T-helper 2 cell (primary cell): ENCODE results near the gene CD24.
"Not testable (repeated sequence)": the region's sequence is repeated elsewhere in the genome, so short reads cannot be mapped to it uniquely, and the experiment has no call there.

ENCODE experiments used
- DNase-seq, 5 experiments: peaks; one replicate each; pipeline versions ENCODE4 v3.0.0 to v3.0.0-alpha.2; 2012 to 2022
- total RNA-seq, 2 donors: gene quantifications; one replicate each; lab custom pipeline; 2026; lab: John Stamatoyannopoulos, UW

Gene CD24, protein sequence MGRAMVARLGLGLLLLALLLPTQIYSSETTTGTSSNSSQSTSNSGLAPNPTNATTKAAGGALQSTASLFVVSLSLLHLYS
- 0.47 to 0.94 reads per million in 2 donors for total RNA-seq

DNA sequence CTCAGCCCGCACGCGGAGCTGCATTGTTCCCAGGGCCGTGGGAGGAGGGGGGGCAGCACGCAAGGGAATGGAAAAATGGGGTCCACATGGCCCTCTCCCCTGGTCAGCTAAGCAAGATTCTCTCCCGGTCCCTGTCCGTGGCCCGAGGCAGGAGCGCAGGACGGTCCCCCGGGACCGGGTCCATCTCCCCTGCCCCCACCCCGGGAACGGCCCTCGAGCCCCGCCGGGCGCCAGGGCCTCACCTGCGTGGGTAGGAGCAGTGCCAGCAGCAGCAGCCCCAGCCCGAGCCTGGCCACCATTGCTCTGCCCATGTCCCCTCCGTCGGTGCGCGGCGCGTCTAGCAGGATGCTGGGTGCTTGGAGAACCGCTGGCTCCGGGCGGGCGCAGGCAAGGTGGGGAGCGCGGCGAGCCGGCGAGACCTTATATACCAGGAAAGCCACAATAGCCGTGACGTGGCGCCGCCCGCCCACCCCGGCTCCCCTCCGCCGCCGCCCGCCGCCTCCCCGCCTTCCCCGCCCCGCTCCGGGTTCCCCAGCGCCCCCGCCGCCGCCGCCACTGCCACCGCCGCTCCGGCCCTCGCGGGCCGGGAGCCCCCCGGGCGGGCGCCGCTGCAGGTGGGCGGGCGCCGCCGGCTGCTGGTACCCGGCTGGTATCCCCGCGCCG is at the start of gene CD24:
CD24 (minus strand) TSS at position 394 of the 663 bp plus-strand sequence; CDS start at position 311, 83 bp downstream.
- peak in 1 of 5 experiments; percentile 26 for DNase-seq

- no peak for DNase-seq
These were observed 47.1 kb upstream of the CD24 start for GRCh38 chr6:107021446-107022185.

- no peak for DNase-seq
These were observed 45.7 kb upstream of the CD24 start for GRCh38 chr6:107020239-107020638.

DNA sequence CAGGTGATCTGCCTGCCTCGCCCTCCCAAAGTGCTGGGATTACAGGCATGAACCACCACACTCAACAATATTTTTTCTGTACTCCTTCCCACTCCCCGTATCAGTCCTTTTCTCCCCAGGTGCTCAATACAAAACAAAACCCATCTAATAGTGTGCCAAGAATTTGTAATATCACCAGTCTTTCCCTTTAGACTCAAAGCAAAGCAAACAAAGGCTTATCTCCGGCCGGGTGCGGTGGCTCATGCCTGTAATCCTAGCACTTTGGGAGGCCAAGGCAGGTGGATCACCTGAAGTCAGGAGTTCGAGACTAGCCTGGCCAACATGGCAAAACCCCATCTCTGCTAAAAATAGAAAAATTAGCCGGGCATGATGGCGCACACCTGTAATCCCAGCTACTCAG is 45.1 kb upstream of the CD24 start:
- not testable (repeated sequence) for DNase-seq

GRCh38 chr6:107019047-107019446 is 44.5 kb upstream of the CD24 start:
- no peak for DNase-seq

GRCh38 chr6:107009499-107009898 is 35.0 kb upstream of the CD24 start:
- DNase-seq, result no peak

DNA sequence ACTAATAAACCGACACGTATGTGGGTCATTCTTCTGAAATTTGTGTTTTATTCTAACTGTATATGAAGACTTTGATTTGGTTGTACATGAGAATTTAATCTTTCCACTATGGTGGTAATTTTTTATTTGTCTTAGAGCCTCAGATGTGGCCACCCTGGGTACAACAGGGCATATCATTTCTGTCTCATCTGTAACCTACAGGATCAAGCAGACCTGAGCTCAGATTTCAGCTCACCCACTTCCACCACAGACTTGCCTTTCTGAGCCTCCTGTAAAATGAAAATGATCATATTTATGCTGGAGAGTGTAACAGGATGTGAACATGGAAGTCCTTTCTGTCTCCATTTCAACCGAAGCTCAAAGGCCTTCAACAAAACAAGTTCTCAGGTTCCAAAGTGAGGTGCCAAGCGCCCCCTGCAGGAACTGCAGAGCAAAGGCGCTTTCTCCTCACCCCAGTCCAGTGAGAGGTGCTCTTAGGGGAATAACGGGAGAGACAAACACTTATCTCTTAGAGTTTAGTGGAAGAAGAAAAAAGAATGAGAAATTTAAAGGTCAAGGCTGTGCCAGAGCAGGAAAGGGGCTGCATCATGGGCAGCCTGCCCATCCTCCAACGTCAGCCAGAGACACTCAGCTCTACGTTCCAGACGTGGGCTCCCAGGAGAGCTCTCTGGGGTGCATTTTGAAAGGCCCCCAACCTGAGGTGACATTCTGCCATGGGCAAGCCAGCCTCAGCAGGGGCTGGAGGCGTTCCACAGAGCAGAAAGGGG is 23.0 kb upstream of the CD24 start:
- peak in 4 of 5 experiments; percentile 12 to 76 (median 20) for DNase-seq

DNA sequence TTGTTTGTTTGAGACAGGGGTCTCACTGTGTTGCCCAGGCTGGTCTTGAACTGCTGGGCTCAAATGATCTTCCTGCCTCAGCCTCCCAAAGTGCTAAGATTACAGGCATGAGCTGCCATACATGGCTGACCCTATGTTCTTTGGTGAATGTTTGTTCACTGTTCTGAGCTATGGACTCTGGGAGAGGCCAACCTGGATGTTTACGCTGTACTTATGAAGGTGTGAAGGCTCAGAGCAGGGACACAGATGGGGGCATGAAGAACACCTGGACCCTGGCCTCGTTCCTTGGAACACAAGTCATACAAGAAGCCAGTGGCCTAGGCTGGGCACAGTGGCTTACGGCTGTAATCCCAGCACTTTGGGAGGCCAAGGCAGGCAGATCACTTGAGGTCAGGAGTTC is 21.1 kb upstream of the CD24 start:
- no peak for DNase-seq

- DNase-seq, result not testable (repeated sequence)
These were observed 15.2 kb upstream of the CD24 start for GRCh38 chr6:106989737-106990136.

DNA sequence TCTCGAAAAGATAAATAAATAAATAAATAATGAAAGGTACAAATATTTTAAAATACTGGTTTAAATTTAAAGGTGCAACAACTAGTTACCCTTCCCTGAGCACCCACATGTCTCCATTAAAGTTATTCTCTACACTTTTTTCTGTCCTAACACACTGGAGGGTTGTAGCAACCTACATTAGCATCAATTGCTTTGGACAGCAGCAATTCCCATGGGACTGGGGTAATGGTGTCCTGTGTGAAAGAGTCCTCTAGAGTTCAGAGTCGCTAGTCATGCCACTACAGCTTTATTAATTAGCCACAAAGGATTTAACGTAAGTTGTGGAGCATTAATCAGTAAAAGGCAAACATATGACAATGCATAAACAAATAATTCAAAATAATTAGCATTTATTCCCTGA is 14.1 kb upstream of the CD24 start:
- no peak for DNase-seq

GRCh38 chr6:106981926-106982325 is 7.4 kb upstream of the CD24 start:
- DNase-seq, result no peak

- DNase-seq, result no peak
These were observed 6.4 kb upstream of the CD24 start for GRCh38 chr6:106980926-106981325.

GRCh38 chr6:106979435-106979884 is 4.9 kb upstream of the CD24 start:
- DNase-seq, result peak; percentile 36 to 73 (median 66)

DNA sequence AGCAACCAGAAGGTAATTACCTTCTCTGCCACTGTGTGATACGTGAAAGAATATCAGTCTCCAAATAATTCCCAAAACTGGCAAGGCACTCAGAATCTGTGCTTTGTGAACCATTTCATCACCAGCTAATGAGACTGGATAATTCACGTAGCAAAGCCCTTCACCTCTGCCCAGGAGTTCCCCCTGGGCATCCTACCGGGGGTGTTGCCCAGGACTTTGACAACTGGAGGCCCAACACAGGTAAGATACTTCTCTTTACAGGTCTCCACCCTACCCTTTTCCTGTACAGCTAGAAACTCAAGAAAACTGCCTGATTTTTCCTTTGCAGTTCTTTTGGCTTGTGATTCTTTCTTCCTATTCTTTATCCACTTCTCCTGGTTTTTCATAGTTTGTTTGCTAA is 2.7 kb upstream of the CD24 start:
- no peak for DNase-seq

DNA sequence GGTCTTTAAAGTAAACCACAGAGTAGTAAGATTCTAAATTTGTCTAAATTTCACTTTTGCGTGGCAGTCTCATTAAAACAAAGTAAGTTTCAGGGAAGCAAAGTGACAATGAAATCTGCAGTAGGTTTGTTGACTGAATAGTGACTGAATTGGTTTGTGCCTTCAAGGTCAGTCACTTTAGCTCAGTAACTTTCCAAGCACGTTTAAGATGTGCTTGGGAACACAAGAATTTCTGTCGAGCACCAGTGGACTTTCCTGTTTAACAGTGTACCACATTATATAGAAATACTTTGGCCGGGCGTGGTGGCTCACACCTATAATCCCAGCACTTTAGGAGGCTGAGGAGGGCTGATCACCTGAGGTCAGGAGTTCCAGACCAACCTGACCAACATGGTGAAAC is 1.7 kb upstream of the CD24 start:
- no peak for DNase-seq

GRCh38 chr6:106975738-106976064 is 1.2 kb upstream of the CD24 start:
- DNase-seq, result no peak

DNA sequence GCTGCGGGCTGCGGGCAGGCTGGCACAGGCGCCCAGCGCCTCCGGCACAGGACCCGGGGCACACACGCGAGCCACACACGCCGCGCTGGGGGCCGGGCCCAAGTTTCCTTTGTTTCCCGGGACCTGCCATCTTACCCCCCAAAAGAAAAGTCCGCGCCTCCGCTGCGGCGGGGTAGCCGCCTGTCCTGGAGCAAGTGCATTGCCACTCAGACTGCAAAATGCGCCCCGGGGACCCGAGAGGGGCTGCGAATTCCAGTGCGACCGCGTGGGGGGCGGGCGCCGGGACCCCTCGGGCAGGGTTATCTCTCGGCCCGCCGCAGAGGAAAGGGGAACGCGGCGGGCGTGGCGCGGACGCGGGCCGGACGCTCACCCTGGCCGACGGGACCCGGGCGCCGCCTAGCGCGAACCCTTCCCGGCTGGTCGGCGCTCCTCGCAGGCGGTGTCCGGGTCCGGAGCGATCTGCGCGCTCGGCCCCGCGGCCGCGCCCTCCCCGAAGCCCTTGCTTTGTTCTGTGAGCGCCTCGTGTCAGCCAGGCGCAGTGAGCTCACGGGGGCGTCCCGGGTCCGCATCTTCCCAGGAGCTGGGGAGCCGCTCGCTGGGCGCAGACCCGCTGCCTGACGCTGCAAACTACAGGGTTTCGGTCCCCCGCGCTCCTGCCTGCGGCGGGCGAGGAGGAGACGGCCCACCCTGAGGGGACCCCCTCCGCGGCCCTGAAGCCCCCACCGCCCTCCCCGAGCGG is 639 bp upstream of the CD24 start:
- DNase-seq, result no peak

DNA sequence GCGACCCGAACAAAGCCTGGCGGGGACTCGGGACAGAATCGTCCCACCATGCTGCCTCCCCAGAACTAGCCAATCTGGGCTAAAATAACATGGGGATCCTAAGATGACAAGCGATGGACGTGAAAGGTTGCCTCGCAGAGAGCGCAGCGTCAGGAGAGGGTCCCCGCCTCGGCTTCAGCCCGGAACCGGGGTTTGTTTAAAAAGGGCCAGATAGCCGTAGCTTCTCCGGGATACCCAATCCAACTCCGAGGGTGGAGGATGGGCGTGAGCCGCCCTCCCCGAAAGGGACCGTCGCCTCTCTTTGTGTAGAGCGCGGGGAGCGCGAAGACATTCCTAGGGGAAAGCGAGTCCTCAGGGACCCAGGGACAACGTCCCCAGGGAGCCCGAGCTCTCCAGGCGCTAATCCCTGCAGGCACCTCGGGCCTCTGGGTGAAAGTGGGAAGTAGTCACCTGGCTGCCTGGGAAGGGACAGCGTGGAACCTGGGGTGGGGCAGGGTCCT is 643 bp downstream of the CD24 start:
- no peak for DNase-seq

DNA sequence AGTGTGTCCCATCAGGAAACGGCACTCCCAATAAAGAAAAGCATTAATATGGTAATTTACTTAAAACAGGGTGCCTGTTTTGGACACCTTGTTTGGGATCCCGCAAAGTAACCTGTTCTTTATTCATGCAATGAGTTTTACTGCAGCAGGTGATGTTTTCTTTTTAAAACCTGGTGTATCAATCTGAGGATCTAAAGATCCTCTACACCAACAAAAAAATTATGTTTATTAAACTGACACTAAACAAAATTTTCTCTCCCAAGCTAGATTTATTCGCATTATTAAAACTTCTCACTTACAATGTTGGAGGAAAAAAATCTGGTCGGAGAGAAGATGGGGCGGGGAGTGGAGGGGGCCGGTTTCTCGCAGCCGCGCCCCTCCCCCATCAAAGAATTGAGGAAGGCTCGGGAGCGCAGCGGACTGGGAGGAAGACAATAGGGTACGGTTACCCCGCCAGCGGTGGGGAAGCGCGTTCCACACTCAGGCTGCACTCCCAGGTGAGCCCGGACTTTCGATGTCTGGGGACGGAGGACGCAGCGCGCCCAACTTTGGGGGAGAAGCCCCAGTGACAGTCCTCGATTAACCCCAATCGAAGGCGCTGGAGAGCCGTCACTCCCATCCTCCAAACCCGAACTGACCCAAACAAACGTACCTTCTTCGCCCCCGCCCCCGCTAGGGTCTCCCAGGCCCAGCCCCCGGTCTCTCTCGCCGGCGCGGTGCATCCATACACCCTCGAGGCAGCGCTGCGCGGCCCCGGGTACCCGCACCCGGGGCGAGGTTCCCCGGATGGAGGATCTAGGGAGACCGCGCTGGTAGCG is 1.3 kb downstream of the CD24 start:
- no peak for DNase-seq

DNA sequence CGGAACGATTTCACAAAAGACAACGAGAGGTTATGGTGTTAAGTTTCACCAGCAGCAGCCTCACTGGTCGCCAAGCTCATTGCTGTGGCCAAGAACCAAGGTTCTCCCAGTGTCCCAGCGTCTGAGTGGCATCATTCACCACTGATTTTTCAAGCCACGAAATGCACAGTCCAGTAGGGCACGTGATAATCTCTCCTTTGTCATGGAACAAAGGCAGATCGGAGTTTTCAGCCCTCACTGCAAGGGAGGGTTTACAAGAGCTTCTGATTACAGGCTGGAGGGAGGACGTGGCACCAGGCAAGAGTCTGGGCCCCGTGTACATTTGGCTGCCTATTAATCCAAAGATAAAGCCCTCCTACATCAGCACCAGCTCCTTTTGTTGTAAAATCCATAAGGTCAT is 2.0 kb downstream of the CD24 start:
- no peak for DNase-seq

- DNase-seq, result not testable (repeated sequence)
These were observed 3.8 kb downstream of the CD24 start for GRCh38 chr6:106970769-106971168.
